Measurements from ENCODE around the gene ITGA8.
"Not testable (repeated sequence)": the region's sequence is repeated elsewhere in the genome, so short reads cannot be mapped to it uniquely, and the experiment has no call there.

The ITGA8 gene

DNA sequence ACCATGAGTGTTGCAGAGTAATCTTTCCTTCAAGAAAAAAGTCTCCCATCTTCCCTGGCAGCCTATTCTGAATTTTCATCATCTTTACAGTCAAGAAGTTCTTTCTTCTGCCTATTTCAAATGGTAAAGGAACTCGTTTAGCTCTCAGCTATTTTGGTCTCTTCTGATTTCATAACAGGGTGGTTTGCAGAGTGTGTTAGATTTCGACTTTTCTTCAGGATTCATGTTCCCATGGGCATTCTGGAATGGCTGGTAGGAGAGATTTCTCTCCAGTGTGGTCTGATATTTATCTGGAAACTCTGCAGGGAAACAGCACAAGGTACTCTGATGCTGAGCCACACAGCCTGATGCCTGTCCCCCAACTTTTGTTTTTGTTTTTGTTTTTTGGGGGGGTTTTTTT, 237.6 kb downstream of the ITGA8 start:
- Histone ChIP-seq H3K9me3 (ENCODE audit: insufficient read depth, low read length) (no peaks in the 10 kb centered on the region), H3K4me2 (ENCODE audit: low read length) (no peak overlapping the region), H3K27me3 (ENCODE audit: low read depth, low read length) (no peaks in the 10 kb centered on the region), H4K20me1 (ENCODE audit: insufficient read depth, low read length) (no peaks in the 10 kb centered on the region), H3K4me1 (ENCODE audit: low read length) (no peaks in the 10 kb centered on the region), H3K36me3 (replicated peaks; ENCODE audit: low read depth, low read length) (no peaks in the 10 kb centered on the region), H3K79me2 (ENCODE audit: low read length) (no peaks in the 10 kb centered on the region), H2AFZ (ENCODE audit: low read depth, low read length) (no peak overlapping the region), H3K9ac (ENCODE audit: low read length) (no peak overlapping the region), H3K27ac (ENCODE audit: low read length) (no peak overlapping the region), H3K4me3 (ENCODE audit: low read length) (no peak overlapping the region)
- no peak for TF ChIP-seq EZH2phosphoT487 (IDR thresholded peaks at IDR 0.05; ENCODE audit: low read depth)

DNA sequence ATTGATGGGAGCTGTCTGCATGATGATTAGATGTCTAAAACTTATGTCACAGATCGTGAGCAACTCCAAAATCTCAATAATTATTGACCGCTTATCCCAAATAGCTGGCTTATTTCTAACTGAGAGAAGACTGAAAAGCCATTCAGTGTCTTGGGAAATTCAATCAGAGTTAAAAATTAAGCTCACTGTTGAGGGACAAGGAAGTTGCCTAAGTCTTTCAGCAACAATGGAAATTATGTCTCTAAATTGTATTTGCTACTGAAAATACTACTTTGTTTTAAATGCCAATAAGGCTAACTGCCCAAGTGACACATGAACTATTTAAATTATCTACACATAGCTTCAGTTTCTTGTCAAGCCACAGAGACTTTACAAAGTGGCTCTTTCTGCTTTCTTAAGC, 240.8 kb downstream of the ITGA8 start:
- H4K20me1 ChIP-seq (ENCODE audit: insufficient read depth, low read length): no peaks in the 10 kb centered on the region
- H3K27me3 ChIP-seq (ENCODE audit: low read depth, low read length): no peaks in the 10 kb centered on the region
- no peaks in the 10 kb centered on the region for H3K4me1 ChIP-seq (ENCODE audit: low read length)
- no peak overlapping the region for H3K4me2 ChIP-seq (ENCODE audit: low read length)
- no peak overlapping the region for H3K27ac ChIP-seq (ENCODE audit: low read length)
- no peak overlapping the region for H3K9ac ChIP-seq (ENCODE audit: low read length)
- no peak overlapping the region for H3K4me3 ChIP-seq (ENCODE audit: low read length)
- no peaks in the 10 kb centered on the region for H3K36me3 ChIP-seq (replicated peaks; ENCODE audit: low read depth, low read length)
- no peaks in the 10 kb centered on the region for H3K79me2 ChIP-seq (ENCODE audit: low read length)
- no peak for TF ChIP-seq EZH2phosphoT487 (IDR thresholded peaks at IDR 0.05; ENCODE audit: low read depth)
- TF ChIP-seq, protein P1, sequence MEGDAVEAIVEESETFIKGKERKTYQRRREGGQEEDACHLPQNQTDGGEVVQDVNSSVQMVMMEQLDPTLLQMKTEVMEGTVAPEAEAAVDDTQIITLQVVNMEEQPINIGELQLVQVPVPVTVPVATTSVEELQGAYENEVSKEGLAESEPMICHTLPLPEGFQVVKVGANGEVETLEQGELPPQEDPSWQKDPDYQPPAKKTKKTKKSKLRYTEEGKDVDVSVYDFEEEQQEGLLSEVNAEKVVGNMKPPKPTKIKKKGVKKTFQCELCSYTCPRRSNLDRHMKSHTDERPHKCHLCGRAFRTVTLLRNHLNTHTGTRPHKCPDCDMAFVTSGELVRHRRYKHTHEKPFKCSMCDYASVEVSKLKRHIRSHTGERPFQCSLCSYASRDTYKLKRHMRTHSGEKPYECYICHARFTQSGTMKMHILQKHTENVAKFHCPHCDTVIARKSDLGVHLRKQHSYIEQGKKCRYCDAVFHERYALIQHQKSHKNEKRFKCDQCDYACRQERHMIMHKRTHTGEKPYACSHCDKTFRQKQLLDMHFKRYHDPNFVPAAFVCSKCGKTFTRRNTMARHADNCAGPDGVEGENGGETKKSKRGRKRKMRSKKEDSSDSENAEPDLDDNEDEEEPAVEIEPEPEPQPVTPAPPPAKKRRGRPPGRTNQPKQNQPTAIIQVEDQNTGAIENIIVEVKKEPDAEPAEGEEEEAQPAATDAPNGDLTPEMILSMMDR (IDR thresholded peaks at IDR 0.05; ENCODE audit: low read depth, low read length): no peak
- H2AFZ ChIP-seq (ENCODE audit: low read depth, low read length): no peak overlapping the region
- H3K9me3 ChIP-seq (ENCODE audit: insufficient read depth, low read length): no peaks in the 10 kb centered on the region

DNA sequence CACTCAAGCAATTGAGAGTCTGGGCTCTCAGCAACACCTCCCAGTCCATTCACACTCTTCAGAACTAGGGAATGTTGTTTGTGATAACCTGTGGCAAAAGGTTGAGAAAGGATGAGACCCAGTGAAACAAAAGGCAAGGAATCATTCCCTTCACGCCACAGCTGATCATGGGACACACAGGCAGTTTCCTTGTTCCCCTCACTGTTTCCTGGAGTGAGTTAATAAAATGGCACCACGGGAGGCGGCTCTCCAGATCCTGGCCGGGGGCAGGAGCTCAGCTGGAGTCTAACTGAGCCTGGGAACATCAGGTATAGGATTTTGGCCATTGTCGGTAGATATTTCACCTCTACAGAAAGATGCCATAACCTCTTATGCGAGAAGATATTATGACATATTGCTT, 241.3 kb downstream of the ITGA8 start:
- no peak overlapping the region for H3K27ac ChIP-seq (ENCODE audit: low read length)
- H3K4me2 ChIP-seq (ENCODE audit: low read length): no peak overlapping the region
- no peaks in the 10 kb centered on the region for H3K9me3 ChIP-seq (ENCODE audit: insufficient read depth, low read length)
- H3K9ac ChIP-seq (ENCODE audit: low read length): no peak overlapping the region
- H3K36me3 ChIP-seq (replicated peaks; ENCODE audit: low read depth, low read length): no peaks in the 10 kb centered on the region
- no peaks in the 10 kb centered on the region for H4K20me1 ChIP-seq (ENCODE audit: insufficient read depth, low read length)
- H3K4me1 ChIP-seq (ENCODE audit: low read length): no peaks in the 10 kb centered on the region
- H3K27me3 ChIP-seq (ENCODE audit: low read depth, low read length): no peaks in the 10 kb centered on the region
- no peak overlapping the region for H3K4me3 ChIP-seq (ENCODE audit: low read length)
- TF ChIP-seq EZH2phosphoT487 (IDR thresholded peaks at IDR 0.05; ENCODE audit: low read depth): no peak
- TF ChIP-seq, protein P1 (IDR thresholded peaks at IDR 0.05; ENCODE audit: low read depth, low read length): no peak
- H3K79me2 ChIP-seq (ENCODE audit: low read length): no peaks in the 10 kb centered on the region
- no peak overlapping the region for H2AFZ ChIP-seq (ENCODE audit: low read depth, low read length)

DNA sequence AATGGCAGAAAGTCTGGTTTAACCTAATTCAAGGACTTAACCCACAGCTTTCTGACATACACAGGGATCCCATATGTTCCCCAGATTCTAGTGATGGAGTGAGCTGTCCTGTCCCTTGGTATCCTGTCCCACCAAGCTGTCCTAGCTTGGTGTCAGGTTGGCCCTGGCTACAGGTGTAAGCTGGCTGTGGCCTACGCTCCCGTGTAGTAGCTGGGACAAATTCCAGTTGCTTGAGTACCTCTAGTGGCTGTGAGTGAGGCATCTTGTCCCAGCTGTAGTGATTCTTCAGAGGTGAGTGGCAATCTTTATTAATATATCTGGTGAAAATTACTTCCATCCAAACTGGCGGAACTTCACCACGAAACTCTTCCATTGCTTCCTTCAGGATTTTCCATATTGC, 243.4 kb downstream of the ITGA8 start:
- Histone ChIP-seq H2AFZ (ENCODE audit: low read depth, low read length) (no peak overlapping the region), H3K4me3 (ENCODE audit: low read length) (no peak overlapping the region), H3K27me3 (ENCODE audit: low read depth, low read length) (no peaks in the 10 kb centered on the region), H3K4me1 (ENCODE audit: low read length) (no peaks in the 10 kb centered on the region), H3K4me2 (ENCODE audit: low read length) (no peak overlapping the region), H3K9me3 (ENCODE audit: insufficient read depth, low read length) (no peaks in the 10 kb centered on the region), H3K27ac (ENCODE audit: low read length) (no peak overlapping the region), H3K9ac (ENCODE audit: low read length) (no peak overlapping the region), H4K20me1 (ENCODE audit: insufficient read depth, low read length) (no peaks in the 10 kb centered on the region), H3K36me3 (replicated peaks; ENCODE audit: low read depth, low read length) (no peaks in the 10 kb centered on the region), H3K79me2 (ENCODE audit: low read length) (no peaks in the 10 kb centered on the region)
- no peak for TF ChIP-seq EZH2phosphoT487 (IDR thresholded peaks at IDR 0.05; ENCODE audit: low read depth)
- TF ChIP-seq, protein P1 (IDR thresholded peaks at IDR 0.05; ENCODE audit: low read depth, low read length): no peak

DNA sequence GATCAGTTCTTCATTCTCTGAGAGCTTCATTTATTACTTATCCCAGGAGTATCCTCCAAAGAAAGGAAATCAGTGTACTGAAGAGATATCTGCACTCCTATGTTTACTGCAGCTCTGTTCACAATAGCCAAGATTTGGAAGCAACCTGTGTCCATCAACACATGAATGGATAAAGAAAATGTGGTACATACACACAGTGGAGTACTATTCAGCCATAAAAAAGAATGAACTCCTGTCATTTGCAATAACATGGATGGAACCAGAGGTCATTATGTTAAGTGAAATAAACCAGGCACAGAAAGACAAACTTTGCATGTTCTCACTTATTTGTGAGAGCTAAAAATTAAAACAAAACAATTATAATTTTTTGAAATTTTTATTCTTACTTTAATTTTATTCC, 244.3 kb downstream of the ITGA8 start:
- H3K36me3 ChIP-seq (replicated peaks; ENCODE audit: low read depth, low read length); H4K20me1 ChIP-seq (ENCODE audit: insufficient read depth, low read length); H3K4me2 ChIP-seq (ENCODE audit: low read length); H3K27me3 ChIP-seq (ENCODE audit: low read depth, low read length); H3K27ac ChIP-seq (ENCODE audit: low read length); H3K79me2 ChIP-seq (ENCODE audit: low read length); H3K9ac ChIP-seq (ENCODE audit: low read length); H2AFZ ChIP-seq (ENCODE audit: low read depth, low read length); H3K4me1 ChIP-seq (ENCODE audit: low read length); H3K4me3 ChIP-seq (ENCODE audit: low read length); H3K9me3 ChIP-seq (ENCODE audit: insufficient read depth, low read length): not testable (repeated sequence)
